HS-5 (cell line): ENCODE measurements around the gene DOK4.

Experiments
- DNase-seq: peaks from one replicate; pipeline ENCODE4 v3.0.0-alpha.2; 2012; ENCODE audit warnings: low read depth

The DOK4 gene

GRCh38 chr16:57519796-57520360, 33.6 kb upstream of the DOK4 start:
- DNase-seq, result peak; percentile 10

GRCh38 chr16:57518922-57519321, 32.6 kb upstream of the DOK4 start:
- DNase-seq, result no peak

GRCh38 chr16:57518520-57518919, 32.2 kb upstream of the DOK4 start:
- DNase-seq, result no peak

GRCh38 chr16:57517397-57518367, 31.4 kb upstream of the DOK4 start:
- DNase-seq, result no peak

- DNase-seq, result no peak
Measured at GRCh38 chr16:57516773-57517172, 30.5 kb upstream of the DOK4 start.

GRCh38 chr16:57516176-57516725, 30.0 kb upstream of the DOK4 start:
- no peak for DNase-seq

GRCh38 chr16:57514791-57515600, 28.7 kb upstream of the DOK4 start:
- no peak for DNase-seq

GRCh38 chr16:57514371-57514770, 28.1 kb upstream of the DOK4 start:
- DNase-seq, result no peak

- DNase-seq, result no peak
Measured at GRCh38 chr16:57513371-57514102, 27.2 kb upstream of the DOK4 start.

- DNase-seq, result no peak
Measured at GRCh38 chr16:57512296-57513001, 26.2 kb upstream of the DOK4 start.

- no peak for DNase-seq
Measured at GRCh38 chr16:57510016-57510871, 24.0 kb upstream of the DOK4 start.

GRCh38 chr16:57509231-57509923, 23.1 kb upstream of the DOK4 start:
- no peak for DNase-seq

- DNase-seq, result no peak
Measured at GRCh38 chr16:57508035-57508425, 21.7 kb upstream of the DOK4 start.

GRCh38 chr16:57507136-57508034, 21.1 kb upstream of the DOK4 start:
- DNase-seq, result no peak

- DNase-seq, result no peak
Measured at GRCh38 chr16:57505169-57505568, 18.9 kb upstream of the DOK4 start.

- DNase-seq, result no peak
Measured at GRCh38 chr16:57504491-57504890, 18.2 kb upstream of the DOK4 start.

GRCh38 chr16:57504001-57504400, 17.7 kb upstream of the DOK4 start:
- DNase-seq, result no peak

- no peak for DNase-seq
Measured at GRCh38 chr16:57503366-57503765, 17.1 kb upstream of the DOK4 start.
